Liver (tissue), 9 donors: ENCODE measurements around the gene LSAMP. TPM values are rescaled to one million over a fixed set of nuclear protein-coding genes. Genes with fewer than 3 reads are reported as not detected.

Experiments used
- DNase-seq: peaks from one replicate; pipeline ENCODE4 v3.0.0-alpha.2; 2017; ENCODE audit warnings: low spot score
- H3K27ac ChIP-seq, 2 donors: one replicate each; pipeline ENCODE4 v1.7.0; 2013; ENCODE audit warnings: inconsistent platforms in 2 of 2, low read length in 2 of 2, control low read depth in 1 of 2, low read depth in 1 of 2, mild to moderate bottlenecking in 1 of 2
- H3K27me3 ChIP-seq, 4 donors: one replicate each; pipeline versions ENCODE4 v1.6.1 to v1.7.0; 2013; ENCODE audit warnings: low read length in 3 of 4, inconsistent platforms in 1 of 4, mild to moderate bottlenecking in 1 of 4, moderate library complexity in 1 of 4; ENCODE audit not compliant: control insufficient read depth in 4 of 4, insufficient read depth in 4 of 4
- H3K36me3 ChIP-seq, 4 donors: one replicate each; pipeline versions ENCODE4 v1.6.1 to v1.7.0; 2013; ENCODE audit warnings: low read length in 3 of 4, mild to moderate bottlenecking in 3 of 4, low read depth in 1 of 4, moderate library complexity in 1 of 4; ENCODE audit not compliant: control insufficient read depth in 4 of 4, insufficient read depth in 3 of 4
- H3K4me1 ChIP-seq, 4 donors: one replicate each; pipeline versions ENCODE4 v1.6.1 to v1.7.0; 2013; ENCODE audit warnings: low read length in 3 of 4, mild to moderate bottlenecking in 3 of 4, moderate library complexity in 1 of 4; ENCODE audit not compliant: control insufficient read depth in 4 of 4, insufficient read depth in 4 of 4
- H3K4me3 ChIP-seq, 3 donors: one replicate each; pipeline versions ENCODE4 v1.6.1 to v1.7.0; 2013; ENCODE audit warnings: low read length in 3 of 3, control low read depth in 1 of 3, low read depth in 1 of 3, mild to moderate bottlenecking in 1 of 3
- H3K9ac ChIP-seq, 2 donors: one replicate each; pipeline ENCODE4 v1.7.0; 2013; ENCODE audit warnings: low read length in 2 of 2, mild to moderate bottlenecking in 2 of 2, moderate library complexity in 2 of 2, control low read depth in 1 of 2, low read depth in 1 of 2
- H3K9me3 ChIP-seq, 4 donors: one replicate each; pipeline versions ENCODE4 v1.6.1 to v1.7.0; 2013; ENCODE audit warnings: low read length in 3 of 4; ENCODE audit not compliant: control insufficient read depth in 4 of 4
- CTCF ChIP-seq: fragments of 150-350 bp; IDR thresholded peaks from 2 replicates; pipeline ENCODE4 v1.5.1; 2017; ENCODE audit warnings: improper control_type of control experiment, low read depth, low read length; ENCODE audit not compliant: missing input control
- EGR1 ChIP-seq, 2 donors: IDR thresholded peaks; 2 replicates each; pipeline ENCODE4 v1.6.1; 2016 to 2018; ENCODE audit warnings: antibody characterized with exemption in 2 of 2, low read depth in 2 of 2
- FOXA1 ChIP-seq: IDR thresholded peaks from 2 replicates; pipeline ENCODE4 v1.6.1; 2016; ENCODE audit warnings: antibody characterized with exemption
- FOXA2 ChIP-seq: IDR thresholded peaks from 2 replicates; pipeline ENCODE4 v1.6.1; 2016; ENCODE audit warnings: antibody characterized with exemption
- GABPA ChIP-seq, 2 donors: IDR thresholded peaks in 1 of 2; conservative IDR thresholded peaks in 1 of 2; 2 replicates each; pipeline ENCODE4 v1.6.1; 2016; ENCODE audit warnings: antibody characterized with exemption in 2 of 2, mild to moderate bottlenecking in 1 of 2, moderate library complexity in 1 of 2
- HNF4A ChIP-seq, 2 donors: conservative IDR thresholded peaks; 2 replicates each; pipeline ENCODE4 v1.6.1; 2016; ENCODE audit warnings: antibody characterized with exemption in 2 of 2, mild to moderate bottlenecking in 2 of 2
- HNF4G ChIP-seq: IDR thresholded peaks from 2 replicates; pipeline ENCODE4 v1.6.1; 2016; ENCODE audit warnings: antibody characterized with exemption
- JUND ChIP-seq, 2 donors: IDR thresholded peaks; 2 replicates each; pipeline ENCODE4 v1.6.1; 2016; ENCODE audit warnings: antibody characterized with exemption in 2 of 2
- RAD21 ChIP-seq, 2 donors: IDR thresholded peaks; 2 replicates each; pipeline ENCODE4 v1.6.1; 2016; ENCODE audit warnings: antibody characterized with exemption in 2 of 2, mild to moderate bottlenecking in 2 of 2
- RXRA ChIP-seq, 2 donors: IDR thresholded peaks; 2 replicates each; pipeline ENCODE4 v1.6.1; 2017 to 2018; ENCODE audit warnings: antibody characterized with exemption in 2 of 2, mild to moderate bottlenecking in 1 of 2
- SP1 ChIP-seq: IDR thresholded peaks from 2 replicates; pipeline ENCODE4 v1.6.1; 2018; ENCODE audit warnings: antibody characterized with exemption, mild to moderate bottlenecking
- TAF1 ChIP-seq: conservative IDR thresholded peaks from 2 replicates; pipeline ENCODE4 v1.6.1; 2016; ENCODE audit warnings: antibody characterized with exemption, mild to moderate bottlenecking
- YY1 ChIP-seq: IDR thresholded peaks from 2 replicates; pipeline ENCODE4 v1.6.1; 2016; ENCODE audit warnings: antibody characterized with exemption, mild to moderate bottlenecking
- WGBS: extraction: QIAGEN DNeasy Blood & Tissue Kit; methylation state at CpG from one replicate; pipeline ENCODE4 v1.1.7; 2013; 5-methylcytosine and 5-hydroxymethylcytosine counted together
- polyA plus RNA-seq, 2 donors: library from polyadenylated mRNA; stranded (reverse) in 1 of 2; unstranded in 1 of 2; fragments of 200-250 nt in 1 of 2; fragments of >200 nt in 1 of 2; fragmentation: Nextera tagmentation in 1 of 2; extraction: Ambion mirVana in 1 of 2; gene quantifications; one replicate each; pipeline versions ENCODE4 v1.2.1 to v1.2.3, GENCODE V29; 2013 to 2015
- total RNA-seq, 2 donors: library from RNA; depleted of rRNA; stranded (reverse); fragments of >200 nt; gene quantifications; one replicate each; pipeline ENCODE4 v1.2.3, GENCODE V29; 2014
- TF ChIP-seq, protein P1 (sequence below): IDR thresholded peaks from 2 replicates; pipeline ENCODE4 v1.6.1; 2016; ENCODE audit warnings: antibody characterized with exemption
- donor health status: healthy.
- donor health status: healthy.
- donor health status: healthy.
- donor health status: healthy.
- donor health status: healthy.

LSAMP gene
- total and polyA plus RNA-seq, 4 donors = 0.01 to 0.17 (median 0.06) TPM

DNA sequence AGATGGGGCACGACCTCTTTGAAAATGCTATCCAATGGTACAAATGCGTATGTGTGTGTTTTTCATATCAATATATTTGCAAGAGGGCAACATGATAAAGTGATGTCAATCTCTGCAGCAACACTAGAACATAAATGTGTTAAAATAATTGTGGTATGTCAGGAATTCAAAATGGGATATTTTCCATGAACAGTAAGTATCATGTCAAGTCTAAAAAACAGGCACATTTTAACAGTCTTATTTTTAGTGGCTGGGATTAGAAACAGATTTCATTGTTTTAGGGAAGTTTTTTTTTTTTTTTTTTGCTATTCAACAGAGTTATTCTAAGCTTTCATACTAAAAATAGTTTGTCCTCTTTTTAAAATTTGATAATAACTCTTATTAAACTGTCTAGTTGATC, 612.2 kb downstream of the LSAMP start:
- no peak overlapping the region for H3K4me3 ChIP-seq
- H3K27me3 ChIP-seq = no peaks in the 10 kb centered on the region
- no peaks in the 10 kb centered on the region for H3K9me3 ChIP-seq
- no peak for TF ChIP-seq FOXA2
- TF ChIP-seq CTCF = no peak
- no peak for TF ChIP-seq FOXA1
- no peaks in the 10 kb centered on the region for H3K4me1 ChIP-seq
- WGBS = 76% methylated on average over 2 of the region's 2 CpGs
- H3K36me3 ChIP-seq = no peaks in the 10 kb centered on the region
- no peak overlapping the region for H3K27ac ChIP-seq
- H3K9ac ChIP-seq = no peak overlapping the region
- no peak for DNase-seq

GRCh38 chr3:115832265-115832664, 613.0 kb downstream of the LSAMP start:
- Histone ChIP-seq H3K4me3 (no peak overlapping the region), H3K9ac (no peak overlapping the region), H3K4me1 (no peaks in the 10 kb centered on the region), H3K36me3 (no peaks in the 10 kb centered on the region), H3K27me3 (no peaks in the 10 kb centered on the region), H3K9me3 (no peaks in the 10 kb centered on the region), H3K27ac (no peak overlapping the region)
- no peak for DNase-seq
- 72% methylated on average over 3 of the region's 3 CpGs for whole genome bisulfite sequencing
- no peak for TF ChIP-seq RXRA (IDR thresholded peaks at IDR 0.05)
- no peak for TF ChIP-seq EGR1 (IDR thresholded peaks at IDR 0.05; ENCODE audit: low read depth in 2 of 2)

- no peak for DNase-seq
- Histone ChIP-seq H3K36me3 (no peaks in the 10 kb centered on the region), H3K4me1 (no peaks in the 10 kb centered on the region), H3K9ac (no peak overlapping the region), H3K4me3 (no peak overlapping the region), H3K27me3 (no peaks in the 10 kb centered on the region), H3K27ac (no peak overlapping the region), H3K9me3 (no peaks in the 10 kb centered on the region)
- TF ChIP-seq RXRA (IDR thresholded peaks at IDR 0.05) (no peak), FOXA1 (no peak), FOXA2 (no peak), JUND (IDR thresholded peaks at IDR 0.05) (no peak), HNF4A (conservative IDR thresholded peaks at IDR 0.05) (no peak), HNF4G (no peak), TAF1 (no peak), GABPA (IDR thresholded peaks at IDR 0.05 in 1 of 2, conservative IDR thresholded peaks at IDR 0.05 in 1 of 2) (no peak), EGR1 (IDR thresholded peaks at IDR 0.05; ENCODE audit: low read depth in 2 of 2) (no peak), RAD21 (IDR thresholded peaks at IDR 0.05) (no peak), CTCF (no peak), YY1 (no peak), SP1 (no peak)
- TF ChIP-seq, protein P1, sequence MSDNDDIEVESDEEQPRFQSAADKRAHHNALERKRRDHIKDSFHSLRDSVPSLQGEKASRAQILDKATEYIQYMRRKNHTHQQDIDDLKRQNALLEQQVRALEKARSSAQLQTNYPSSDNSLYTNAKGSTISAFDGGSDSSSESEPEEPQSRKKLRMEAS = no peak
- 89% methylated on average over 1 of the region's 1 CpG for WGBS
Measured at GRCh38 chr3:115831864-115832263, 613.4 kb downstream of the LSAMP start.
